MM.1S (cell line): ENCODE data around the gene GNAS-AS1.

Experiments used
- DNase-seq: peaks from one replicate; pipeline ENCODE4 v3.0.0-alpha.2; 2015
- H2AFZ ChIP-seq: fragments of 300-600 bp; sonication (generic); 2 replicates; pipeline ENCODE4 v1.6.0; 2016; ENCODE audit warnings: antibody characterized with exemption, low read length
- H3F3A ChIP-seq: fragments of 300-600 bp; sonication (generic); 2 replicates; pipeline ENCODE4 v1.6.1; 2016; ENCODE audit warnings: mild to moderate bottlenecking, antibody characterized with exemption, low read length, moderate library complexity, mixed read lengths; ENCODE audit not compliant: insufficient read depth
- H3K27ac ChIP-seq: fragments of 300-600 bp; sonication (generic); 2 replicates; pipeline ENCODE4 v1.5.1; 2016; ENCODE audit warnings: mild to moderate bottlenecking, low read length
- H3K27me3 ChIP-seq: fragments of 300-600 bp; sonication (generic); replicated peaks from 2 replicates; pipeline ENCODE4 v1.6.0; 2016; ENCODE audit warnings: low read length; ENCODE audit not compliant: insufficient read depth
- H3K36me3 ChIP-seq: fragments of 300-600 bp; sonication (generic); replicated peaks from 2 replicates; pipeline ENCODE4 v1.6.1; 2016; ENCODE audit warnings: mild to moderate bottlenecking, low read length, mixed read lengths; ENCODE audit not compliant: insufficient read depth
- H3K4me1 ChIP-seq: fragments of 300-600 bp; sonication (generic); 2 replicates; pipeline ENCODE4 v1.6.1; 2016; ENCODE audit warnings: low read length, mixed read lengths
- H3K4me2 ChIP-seq: fragments of 300-600 bp; sonication (generic); 2 replicates; pipeline ENCODE4 v1.6.0; 2016; ENCODE audit warnings: low read depth, low read length
- H3K4me3 ChIP-seq: fragments of 300-600 bp; sonication (generic); 2 replicates; pipeline ENCODE4 v1.5.1; 2016; ENCODE audit warnings: low read length, mixed read lengths
- H3K79me2 ChIP-seq: fragments of 300-600 bp; sonication (generic); 2 replicates; pipeline ENCODE4 v1.6.1; 2016; ENCODE audit warnings: mixed run types, low read length, mixed read lengths
- H3K9ac ChIP-seq: fragments of 300-600 bp; sonication (generic); 2 replicates; pipeline ENCODE4 v1.6.1; 2016; ENCODE audit warnings: low read length, mixed read lengths
- H3K9me2 ChIP-seq: fragments of 300-600 bp; sonication (generic); replicated peaks from 2 replicates; pipeline ENCODE4 v1.6.1; 2016; ENCODE audit warnings: mild to moderate bottlenecking, low read length, mixed read lengths; ENCODE audit not compliant: insufficient read depth
- H3K9me3 ChIP-seq: fragments of 300-600 bp; sonication (generic); replicated peaks from 2 replicates; pipeline ENCODE4 v1.6.1; 2016; ENCODE audit warnings: mild to moderate bottlenecking, low read length, mixed read lengths; ENCODE audit not compliant: insufficient read depth
- H4K20me1 ChIP-seq: fragments of 300-600 bp; sonication (generic); 2 replicates; pipeline ENCODE4 v1.6.1; 2016; ENCODE audit warnings: mild to moderate bottlenecking, low read length, moderate library complexity, mixed read lengths; ENCODE audit not compliant: insufficient read depth
- CTCF ChIP-seq: fragments of 300-600 bp; sonication (generic); IDR thresholded peaks from 2 replicates; pipeline ENCODE4 v1.5.1; 2016; ENCODE audit warnings: antibody characterized with exemption, low read length, mixed read lengths
- EZH2 ChIP-seq: fragments of 300-600 bp; sonication (generic); optimal IDR thresholded peaks from 2 replicates; pipeline ENCODE3; 2017; ENCODE audit warnings: low read depth, mild to moderate bottlenecking, antibody characterized with exemption, low read length, mixed read lengths
- EZH2phosphoT487 ChIP-seq: fragments of 300-600 bp; sonication (generic); IDR thresholded peaks from 2 replicates; pipeline ENCODE4 v1.6.1; 2018; ENCODE audit warnings: antibody characterized with exemption, low read length

The GNAS-AS1 gene

GRCh38 chr20:58807801-58808200 is 42.9 kb downstream of the GNAS-AS1 start:
- Histone ChIP-seq H3K27ac (no peak overlapping the region), H3K79me2 (no peaks in the 10 kb centered on the region), H3K4me2 (no peak overlapping the region), H3K9me2 (no peaks in the 10 kb centered on the region), H3K9me3 (no peaks in the 10 kb centered on the region), H3K4me3 (no peak overlapping the region), H3K27me3 (peaks cover 100% of the 10 kb centered on the region), H3F3A (no peaks in the 10 kb centered on the region), H3K9ac (no peak overlapping the region), H4K20me1 (no peaks in the 10 kb centered on the region), H3K4me1 (no peaks in the 10 kb centered on the region), H3K36me3 (no peaks in the 10 kb centered on the region), H2AFZ (no peak overlapping the region)
- TF ChIP-seq EZH2phosphoT487 (no peak), EZH2 (no peak), CTCF (no peak)
- DNase-seq = no peak

DNA sequence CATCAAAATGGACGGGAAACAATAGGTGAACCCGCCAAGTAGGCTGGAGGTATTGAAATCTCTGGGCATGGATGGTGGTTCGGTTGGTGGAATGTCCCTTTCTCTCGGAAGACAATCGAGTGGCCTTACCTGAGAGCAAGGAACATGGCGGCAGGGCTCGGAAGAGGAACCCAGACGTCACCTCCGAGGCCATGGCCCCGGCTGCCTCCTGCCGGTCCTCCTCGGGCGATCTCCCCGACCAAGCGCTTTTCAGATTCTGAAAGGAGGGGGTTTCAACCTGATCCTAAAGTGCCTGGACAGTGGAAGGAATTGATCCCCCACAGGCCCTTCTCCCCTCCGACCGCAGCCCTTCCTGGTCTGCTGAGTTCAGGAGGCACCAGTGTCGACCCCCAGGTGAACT is 47.2 kb downstream of the GNAS-AS1 start:
- no peaks in the 10 kb centered on the region for H3K9me2 ChIP-seq
- no peak overlapping the region for H2AFZ ChIP-seq
- no peaks in the 10 kb centered on the region for H3K79me2 ChIP-seq
- peaks cover 96% of the 10 kb centered on the region for H3K27me3 ChIP-seq
- H3K4me1 ChIP-seq = no peaks in the 10 kb centered on the region
- H3F3A ChIP-seq = no peaks in the 10 kb centered on the region
- no peaks in the 10 kb centered on the region for H4K20me1 ChIP-seq
- no peak overlapping the region for H3K27ac ChIP-seq
- no peaks in the 10 kb centered on the region for H3K9me3 ChIP-seq
- no peaks in the 10 kb centered on the region for H3K36me3 ChIP-seq
- no peak for DNase-seq
- no peak for TF ChIP-seq EZH2phosphoT487
- TF ChIP-seq EZH2 = no peak
- TF ChIP-seq CTCF = no peak
- no peak overlapping the region for H3K4me3 ChIP-seq
- H3K4me2 ChIP-seq = no peak overlapping the region
- no peak overlapping the region for H3K9ac ChIP-seq

- Histone ChIP-seq H3F3A (no peaks in the 10 kb centered on the region), H4K20me1 (no peaks in the 10 kb centered on the region), H3K36me3 (no peaks in the 10 kb centered on the region), H3K4me1 (no peaks in the 10 kb centered on the region), H2AFZ (no peak overlapping the region), H3K9me2 (no peaks in the 10 kb centered on the region), H3K9ac (no peak overlapping the region), H3K27me3 (peaks cover 96% of the 10 kb centered on the region), H3K9me3 (no peaks in the 10 kb centered on the region), H3K4me2 (no peak overlapping the region), H3K4me3 (no peak overlapping the region), H3K27ac (no peak overlapping the region), H3K79me2 (no peaks in the 10 kb centered on the region)
- DNase-seq = no peak
- TF ChIP-seq CTCF (no peak), EZH2phosphoT487 (no peak), EZH2 (no peak)
Measured at GRCh38 chr20:58802061-58802460, 48.6 kb downstream of the GNAS-AS1 start.
